ENCODE results near the gene CCNY.

- TF ChIP-seq CTCF (IDR thresholded peaks at IDR 0.05; ENCODE audit: low read depth, low read length, poor library complexity, severe bottlenecking) (no peak), EZH2phosphoT487 (IDR thresholded peaks at IDR 0.05; ENCODE audit: borderline replicate concordance, low read length) (no peak)
These were observed 156.3 kb downstream of the CCNY start for GRCh38 chr10:35492386-35493195.

All from DOHH2 (cell line).